DND-41 (cell line): ENCODE results near the gene LAMC1.

Source experiments
- ATAC-seq: fragments of 200-7000 bp; cut with Tn5 transposase; 3 replicates; pipeline ENCODE4 v1.9.1; 2021; ENCODE audit warnings: low read depth; ENCODE audit not compliant: insufficient read depth
- DNase-seq: peaks from one replicate; pipeline ENCODE4 v3.0.0-alpha.2; 2020
- H2AFZ ChIP-seq: 2 replicates; pipeline ENCODE4 v1.6.0; 2012; ENCODE audit warnings: low read depth, low read length
- H3K27ac ChIP-seq: 2 replicates; pipeline ENCODE4 v1.5.1; 2012; ENCODE audit warnings: low read length, inconsistent platforms
- H3K27me3 ChIP-seq: fragments of 200-600 bp; sonication (generic); 2 replicates; pipeline ENCODE4 v1.6.0; 2012; ENCODE audit warnings: low read length, mild to moderate bottlenecking, inconsistent platforms; ENCODE audit not compliant: insufficient read depth, poor library complexity
- H3K36me3 ChIP-seq: 2 replicates; pipeline ENCODE4 v1.5.1; 2012; ENCODE audit warnings: low read length, inconsistent platforms; ENCODE audit not compliant: insufficient read depth
- H3K4me1 ChIP-seq: 2 replicates; pipeline ENCODE4 v1.5.1; 2012; ENCODE audit warnings: mild to moderate bottlenecking, low read length; ENCODE audit not compliant: insufficient read depth
- H3K4me2 ChIP-seq: 2 replicates; pipeline ENCODE4 v1.6.0; 2012; ENCODE audit warnings: mild to moderate bottlenecking, moderate library complexity, low read length, inconsistent platforms; ENCODE audit not compliant: insufficient read depth
- H3K4me3 ChIP-seq, 2 experiments: fragments of 200-600 bp in 1 of 2; shearing (Covaris generic) in 1 of 2; 2 replicates each; pipeline ENCODE4 v1.5.1; 2012 to 2016; ENCODE audit warnings: inconsistent platforms in 2 of 2, low read length in 2 of 2, mild to moderate bottlenecking in 2 of 2, low read depth in 1 of 2, moderate library complexity in 1 of 2
- H3K79me2 ChIP-seq: 2 replicates; pipeline ENCODE4 v1.6.0; 2012; ENCODE audit warnings: low read length, inconsistent platforms; ENCODE audit not compliant: insufficient read depth
- H3K9ac ChIP-seq: 2 replicates; pipeline ENCODE4 v1.6.0; 2012; ENCODE audit warnings: low read depth, mild to moderate bottlenecking, inconsistent platforms, low read length, moderate library complexity
- H3K9me3 ChIP-seq: 2 replicates; pipeline ENCODE4 v1.5.1; 2012; ENCODE audit warnings: low read length, moderate library complexity, mild to moderate bottlenecking, inconsistent platforms; ENCODE audit not compliant: insufficient read depth, severe bottlenecking
- H4K20me1 ChIP-seq: 2 replicates; pipeline ENCODE4 v1.6.0; 2012; ENCODE audit warnings: low read length; ENCODE audit not compliant: insufficient read depth
- CTCF ChIP-seq: IDR thresholded peaks from 2 replicates; pipeline ENCODE4 v1.5.1; 2012; ENCODE audit warnings: borderline replicate concordance, low read length, moderate library complexity, mild to moderate bottlenecking; ENCODE audit not compliant: poor library complexity, severe bottlenecking; ENCODE audit errors: extremely low read depth
- EZH2 ChIP-seq: IDR thresholded peaks from 3 replicates; pipeline ENCODE4 v1.6.1; 2012; ENCODE audit warnings: borderline replicate concordance, low read depth, mild to moderate bottlenecking, moderate library complexity, low read length, inconsistent platforms; ENCODE audit not compliant: severe bottlenecking

The LAMC1 gene

GRCh38 chr1:183121609-183122008, 98.4 kb downstream of the LAMC1 start:
- H3K27ac ChIP-seq: no peak overlapping the region
- no peaks in the 10 kb centered on the region for H3K79me2 ChIP-seq
- no peak for TF ChIP-seq CTCF
- no peak for DNase-seq
- H4K20me1 ChIP-seq: no peaks in the 10 kb centered on the region
- H3K4me1 ChIP-seq: no peaks in the 10 kb centered on the region
- no peak overlapping the region for H3K4me2 ChIP-seq
- no peak for ATAC-seq
- H3K9ac ChIP-seq: no peak overlapping the region
- no peak overlapping the region for H3K4me3 ChIP-seq
- H3K27me3 ChIP-seq: no peaks in the 10 kb centered on the region
- H3K36me3 ChIP-seq: no peaks in the 10 kb centered on the region
- H3K9me3 ChIP-seq: no peaks in the 10 kb centered on the region
- no peak overlapping the region for H2AFZ ChIP-seq

- no peaks in the 10 kb centered on the region for H3K79me2 ChIP-seq
- no peak overlapping the region for H3K4me3 ChIP-seq
- no peak for DNase-seq
- H3K9me3 ChIP-seq: no peaks in the 10 kb centered on the region
- H3K4me1 ChIP-seq: no peaks in the 10 kb centered on the region
- no peak overlapping the region for H3K9ac ChIP-seq
- H3K4me2 ChIP-seq: no peak overlapping the region
- H3K27ac ChIP-seq: no peak overlapping the region
- no peak for TF ChIP-seq EZH2
- TF ChIP-seq CTCF: no peak
- no peak for ATAC-seq
- H3K36me3 ChIP-seq: no peaks in the 10 kb centered on the region
- H2AFZ ChIP-seq: no peak overlapping the region
- no peaks in the 10 kb centered on the region for H4K20me1 ChIP-seq
- no peaks in the 10 kb centered on the region for H3K27me3 ChIP-seq
These were observed 101.0 kb downstream of the LAMC1 start for GRCh38 chr1:183124259-183124658.

GRCh38 chr1:183125279-183125999, 102.2 kb downstream of the LAMC1 start:
- no peak overlapping the region for H3K4me2 ChIP-seq
- no peaks in the 10 kb centered on the region for H3K36me3 ChIP-seq
- no peaks in the 10 kb centered on the region for H3K79me2 ChIP-seq
- peaks cover 6% of the 10 kb centered on the region for H3K4me1 ChIP-seq
- no peak for DNase-seq
- H3K9me3 ChIP-seq: no peaks in the 10 kb centered on the region
- H2AFZ ChIP-seq: no peak overlapping the region
- H3K27ac ChIP-seq: no peak overlapping the region
- no peak overlapping the region for H3K4me3 ChIP-seq
- TF ChIP-seq CTCF (no peak), EZH2 (no peak)
- no peak for ATAC-seq
- no peaks in the 10 kb centered on the region for H3K27me3 ChIP-seq
- H4K20me1 ChIP-seq: no peaks in the 10 kb centered on the region
- no peak overlapping the region for H3K9ac ChIP-seq

GRCh38 chr1:183126000-183126366, 102.8 kb downstream of the LAMC1 start:
- no peak for DNase-seq
- no peak overlapping the region for H3K4me2 ChIP-seq
- H3K4me1 ChIP-seq: peaks cover 12% of the 10 kb centered on the region
- no peak overlapping the region for H3K9ac ChIP-seq
- H2AFZ ChIP-seq: no peak overlapping the region
- H3K9me3 ChIP-seq: no peaks in the 10 kb centered on the region
- no peak overlapping the region for H3K27ac ChIP-seq
- no peak for ATAC-seq
- H3K4me3 ChIP-seq: no peak overlapping the region
- TF ChIP-seq CTCF: no peak
- TF ChIP-seq EZH2: no peak
- H3K27me3 ChIP-seq: no peaks in the 10 kb centered on the region
- H3K36me3 ChIP-seq: no peaks in the 10 kb centered on the region
- H4K20me1 ChIP-seq: no peaks in the 10 kb centered on the region
- no peaks in the 10 kb centered on the region for H3K79me2 ChIP-seq
